Mucosa of rectum (tissue), 2 donors: ENCODE results near the gene MTNR1B.

Experiments used
- H3K27ac ChIP-seq, 2 donors: one replicate each; pipeline ENCODE4 v1.7.0; 2013; ENCODE audit warnings: inconsistent platforms in 2 of 2, low read depth in 2 of 2, low read length in 2 of 2
- H3K27me3 ChIP-seq, 2 donors: one replicate each; pipeline ENCODE4 v1.7.0; 2013; ENCODE audit warnings: low read length in 2 of 2; ENCODE audit not compliant: control insufficient read depth in 2 of 2, insufficient read depth in 2 of 2
- H3K36me3 ChIP-seq, 2 donors: one replicate each; pipeline ENCODE4 v1.7.0; 2013; ENCODE audit warnings: low read length in 2 of 2; ENCODE audit not compliant: control insufficient read depth in 2 of 2, insufficient read depth in 2 of 2
- H3K4me1 ChIP-seq, 2 donors: one replicate each; pipeline ENCODE4 v1.7.0; 2013; ENCODE audit warnings: low read length in 2 of 2, mild to moderate bottlenecking in 1 of 2; ENCODE audit not compliant: control insufficient read depth in 2 of 2, insufficient read depth in 2 of 2
- H3K4me3 ChIP-seq, 2 donors: one replicate each; pipeline ENCODE4 v1.7.0; 2013; ENCODE audit warnings: low read length in 2 of 2
- H3K9ac ChIP-seq, 2 donors: one replicate each; pipeline ENCODE4 v1.7.0; 2013; ENCODE audit warnings: low read length in 2 of 2, low read depth in 1 of 2, mild to moderate bottlenecking in 1 of 2
- H3K9me3 ChIP-seq, 2 donors: one replicate each; pipeline ENCODE4 v1.7.0; 2013; ENCODE audit warnings: low read length in 2 of 2; ENCODE audit not compliant: control insufficient read depth in 2 of 2
- donor health status: healthy.
- donor health status: Normal muscosa, but diverticular disease.

MTNR1B gene

DNA sequence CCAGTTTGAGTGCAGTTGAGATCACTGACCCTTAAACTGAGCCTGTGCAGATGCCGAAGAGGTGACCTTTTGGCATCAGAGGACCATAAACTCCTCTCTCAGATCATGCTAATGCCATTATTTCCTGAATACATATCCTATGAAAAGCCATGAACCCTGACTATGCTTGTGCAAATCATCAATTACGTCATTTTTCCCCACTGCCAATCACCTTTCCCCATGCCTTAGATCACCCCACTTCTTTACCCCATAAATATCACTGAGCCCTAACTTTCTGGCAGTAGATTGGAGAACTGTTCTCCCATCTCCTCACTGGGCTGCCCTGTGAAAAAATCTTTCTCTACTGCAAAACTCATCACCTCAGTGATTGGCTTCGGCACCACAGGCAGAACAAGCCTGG, 32.9 kb downstream of the MTNR1B start:
- Histone ChIP-seq H3K4me1 (no peaks in the 10 kb centered on the region), H3K9me3 (no peaks in the 10 kb centered on the region), H3K27me3 (no peaks in the 10 kb centered on the region), H3K27ac (no peak overlapping the region), H3K9ac (no peak overlapping the region), H3K36me3 (no peaks in the 10 kb centered on the region), H3K4me3 (no peak overlapping the region)

DNA sequence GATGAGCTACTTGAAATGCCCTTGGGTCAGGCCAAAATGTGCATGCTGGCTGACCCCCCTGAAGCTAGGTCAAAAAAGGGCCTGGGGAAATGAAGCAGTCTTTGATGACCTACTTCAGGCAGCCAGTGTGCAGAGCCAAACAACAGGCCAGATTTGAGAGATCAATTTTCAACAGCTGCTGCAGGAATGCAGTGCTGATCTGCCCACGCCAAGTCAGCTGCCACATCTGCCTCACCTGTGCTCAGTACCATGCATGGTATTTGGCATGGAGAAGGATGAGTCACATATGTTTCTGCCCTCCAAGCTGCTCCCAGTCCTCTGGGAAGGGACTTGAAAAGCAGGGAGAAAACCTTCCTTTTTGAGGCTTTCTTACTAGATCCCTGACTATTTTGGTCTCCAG, 35.8 kb downstream of the MTNR1B start:
- no peaks in the 10 kb centered on the region for H3K4me1 ChIP-seq
- H3K4me3 ChIP-seq, result no peak overlapping the region
- H3K27ac ChIP-seq, result no peak overlapping the region
- no peaks in the 10 kb centered on the region for H3K27me3 ChIP-seq
- no peaks in the 10 kb centered on the region for H3K9me3 ChIP-seq
- H3K9ac ChIP-seq, result no peak overlapping the region
- H3K36me3 ChIP-seq, result no peaks in the 10 kb centered on the region

DNA sequence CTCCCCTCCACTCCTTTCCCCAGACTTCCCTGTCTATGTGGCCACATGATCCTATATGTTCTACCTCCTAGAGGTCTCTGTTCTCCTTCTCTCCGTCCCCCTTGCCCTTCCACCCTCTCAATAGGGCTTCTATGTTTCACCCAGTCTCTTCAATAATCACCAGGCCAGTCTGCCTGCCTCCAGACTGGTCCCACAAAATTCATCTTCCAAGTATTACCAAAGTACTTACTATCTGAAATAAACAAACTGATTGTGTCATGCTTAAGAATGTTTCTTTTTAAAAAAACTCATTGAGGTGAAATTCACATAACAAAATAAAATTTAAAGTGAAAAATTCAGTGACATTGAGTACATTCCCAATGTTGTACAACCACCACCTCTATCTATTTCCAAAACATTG, 44.2 kb downstream of the MTNR1B start:
- no peaks in the 10 kb centered on the region for H3K4me1 ChIP-seq
- H3K9ac ChIP-seq, result no peak overlapping the region
- no peaks in the 10 kb centered on the region for H3K27me3 ChIP-seq
- no peak overlapping the region for H3K27ac ChIP-seq
- H3K9me3 ChIP-seq, result no peaks in the 10 kb centered on the region
- H3K4me3 ChIP-seq, result no peak overlapping the region
- no peaks in the 10 kb centered on the region for H3K36me3 ChIP-seq

DNA sequence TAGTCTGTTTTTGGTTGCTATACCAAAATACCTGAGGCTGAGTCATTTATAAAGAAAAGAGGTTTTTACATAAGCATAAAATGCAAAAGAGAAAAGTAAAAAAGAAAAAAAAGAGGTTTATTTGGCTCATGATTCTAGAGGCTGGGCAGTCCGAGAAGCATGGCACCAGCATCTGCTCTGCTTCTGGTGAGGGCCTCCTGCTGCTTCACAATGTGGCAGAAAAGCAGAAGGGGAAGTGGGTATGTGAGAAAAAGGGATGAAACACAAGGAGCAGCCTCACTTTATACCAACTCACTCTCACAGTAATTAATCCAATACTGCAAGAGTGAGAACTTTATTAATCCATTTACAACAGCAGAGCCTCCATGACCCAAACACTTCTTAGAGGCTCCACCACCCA, 47.1 kb downstream of the MTNR1B start:
- Histone ChIP-seq H3K36me3 (no peaks in the 10 kb centered on the region), H3K4me1 (no peaks in the 10 kb centered on the region), H3K4me3 (no peak overlapping the region), H3K9me3 (no peaks in the 10 kb centered on the region), H3K27ac (no peak overlapping the region), H3K9ac (no peak overlapping the region), H3K27me3 (no peaks in the 10 kb centered on the region)

DNA sequence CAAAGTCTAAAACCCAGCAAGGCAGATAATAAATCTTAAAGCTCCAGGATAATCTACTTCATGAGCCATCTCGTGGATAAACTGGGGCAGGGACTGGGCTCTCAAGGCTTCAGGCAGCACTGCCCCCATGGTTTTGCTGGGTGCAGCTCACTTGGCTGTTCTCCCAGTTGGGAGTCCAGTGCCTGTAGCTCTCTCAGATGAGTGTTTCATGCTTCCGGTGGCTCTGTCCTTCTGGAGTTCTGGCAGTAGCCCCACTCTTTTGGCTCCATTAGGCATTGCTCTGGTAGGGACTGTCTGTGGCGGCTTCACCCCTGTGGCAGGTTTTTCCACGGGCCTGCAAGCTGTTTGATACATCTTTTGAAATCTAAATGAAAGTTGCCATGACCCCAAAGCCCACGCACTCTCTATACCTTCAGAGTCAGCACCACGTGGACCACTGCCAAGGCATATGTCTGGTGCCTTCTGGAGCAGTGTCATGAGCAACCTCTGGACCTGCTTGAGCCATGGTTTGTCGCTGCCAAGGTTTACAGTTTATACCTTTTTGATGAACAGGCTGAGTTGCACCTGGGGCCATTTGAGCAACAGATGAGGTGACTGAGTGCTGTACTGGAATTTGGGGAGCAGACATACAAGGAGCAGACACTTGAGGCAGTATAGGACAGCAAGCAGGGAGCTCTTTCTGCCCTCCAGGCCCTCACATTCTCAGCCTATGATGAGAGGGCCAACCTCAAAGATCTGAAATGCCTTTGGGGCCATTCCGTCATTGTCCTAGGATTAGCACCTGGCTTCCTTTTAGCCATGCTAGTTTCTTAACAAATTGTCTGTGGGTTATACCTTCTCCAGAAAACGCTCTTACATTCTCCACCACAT, 48.6 kb downstream of the MTNR1B start:
- H3K4me1 ChIP-seq, result no peaks in the 10 kb centered on the region
- no peaks in the 10 kb centered on the region for H3K9me3 ChIP-seq
- no peak overlapping the region for H3K4me3 ChIP-seq

DNA sequence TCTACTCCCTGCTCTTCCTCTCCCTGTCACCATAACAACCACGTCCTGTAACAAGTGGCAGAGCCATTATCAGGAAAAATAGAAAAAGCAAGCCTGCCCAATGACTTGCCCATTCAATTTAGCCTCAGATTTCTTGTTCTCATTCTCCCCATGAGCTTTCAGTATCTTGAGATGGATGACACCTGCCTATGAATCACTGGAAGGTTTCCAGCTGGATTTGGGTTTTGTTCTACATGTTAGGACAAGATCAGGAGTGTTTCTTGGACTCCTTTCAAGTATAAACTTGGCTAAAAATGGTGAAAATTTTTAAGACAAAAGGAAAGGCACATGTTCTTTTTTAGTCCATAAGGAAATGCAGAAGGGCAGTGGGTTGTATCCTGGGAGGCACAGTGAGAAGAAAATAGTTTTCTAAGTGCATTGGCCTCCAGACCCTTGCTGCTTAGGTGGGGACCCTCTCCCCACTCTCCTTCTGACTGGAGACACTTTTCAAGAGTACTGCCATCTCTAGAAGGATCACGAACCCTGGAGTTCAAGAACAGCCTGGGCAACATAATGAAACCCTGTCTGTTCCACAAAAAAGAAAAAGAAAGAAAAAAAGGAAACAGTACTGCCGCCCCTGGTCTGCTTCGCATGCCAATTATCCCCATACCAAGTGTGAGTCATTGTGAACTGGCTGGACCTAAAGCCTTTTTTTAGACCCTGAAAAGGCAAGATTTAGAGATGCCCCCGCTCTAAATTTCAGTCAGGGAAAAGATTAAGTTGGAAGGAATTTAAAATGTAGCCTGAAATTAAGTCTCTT, 51.0 kb downstream of the MTNR1B start:
- Histone ChIP-seq H3K9ac (no peak overlapping the region), H3K9me3 (no peaks in the 10 kb centered on the region), H3K4me3 (no peak overlapping the region), H3K27me3 (no peaks in the 10 kb centered on the region), H3K27ac (no peak overlapping the region), H3K36me3 (no peaks in the 10 kb centered on the region), H3K4me1 (no peaks in the 10 kb centered on the region)

More for the DNA sequence above, 48.6 kb downstream of the MTNR1B start:
- no peak overlapping the region for H3K9ac ChIP-seq
- H3K27ac ChIP-seq, result no peak overlapping the region
- no peaks in the 10 kb centered on the region for H3K27me3 ChIP-seq
- no peaks in the 10 kb centered on the region for H3K36me3 ChIP-seq

DNA sequence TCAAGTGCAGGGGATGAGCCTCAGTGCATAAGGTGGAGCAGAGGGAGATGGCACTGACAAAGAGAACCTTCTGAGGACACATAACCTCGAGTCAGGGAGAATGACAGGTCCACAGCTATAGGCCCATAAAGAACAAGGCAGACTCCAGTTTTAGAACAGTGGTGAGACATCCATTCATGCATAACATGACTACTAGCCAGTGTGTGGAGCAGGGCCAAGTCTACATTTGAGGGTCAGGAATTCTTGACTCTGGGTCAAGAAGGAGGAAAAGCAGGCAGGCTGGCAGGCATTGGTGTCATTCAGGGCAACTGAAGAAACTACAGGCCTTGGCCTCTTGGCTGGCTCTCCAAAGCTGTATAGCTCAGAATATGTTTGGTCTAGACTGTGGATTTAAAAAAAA, 54.9 kb downstream of the MTNR1B start:
- Histone ChIP-seq H3K27ac (no peak overlapping the region), H3K9ac (no peak overlapping the region), H3K4me1 (no peaks in the 10 kb centered on the region)

DNA sequence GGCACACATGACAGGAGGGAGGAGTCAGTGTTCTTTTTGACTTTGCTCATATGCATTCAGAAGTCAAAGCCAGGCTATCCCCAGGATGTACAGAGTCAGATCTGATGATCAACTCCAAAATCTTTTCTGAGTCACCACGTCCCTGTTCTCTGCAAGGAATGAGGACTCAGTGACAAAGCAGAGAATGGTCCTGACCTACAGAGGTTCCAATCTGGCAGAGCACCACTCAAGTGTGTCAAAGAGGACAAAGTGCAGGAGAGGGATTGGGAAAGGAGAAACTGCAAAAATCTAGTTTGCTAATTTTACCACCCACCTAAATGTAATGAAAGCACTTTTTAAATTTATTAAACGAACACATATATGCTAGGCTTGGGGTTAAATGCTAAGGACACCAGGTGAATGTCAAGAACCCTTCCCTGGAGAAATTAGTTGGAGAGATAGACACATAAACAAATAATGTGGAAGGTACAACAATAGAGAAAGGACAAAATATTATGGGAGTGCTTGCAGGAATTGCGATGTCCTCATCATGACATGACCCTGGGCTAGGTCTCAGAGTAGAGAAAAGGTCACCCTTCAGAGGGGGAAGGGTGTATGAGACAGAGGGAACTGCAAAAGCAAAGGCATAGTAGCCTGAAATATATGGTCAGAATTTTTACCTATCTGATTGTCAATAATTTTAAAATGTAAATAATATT, 56.3 kb downstream of the MTNR1B start:
- H3K9me3 ChIP-seq, result no peaks in the 10 kb centered on the region
- H3K4me1 ChIP-seq, result no peaks in the 10 kb centered on the region
- H3K4me3 ChIP-seq, result no peak overlapping the region
- no peaks in the 10 kb centered on the region for H3K36me3 ChIP-seq
- H3K27me3 ChIP-seq, result no peaks in the 10 kb centered on the region
- no peak overlapping the region for H3K27ac ChIP-seq
- H3K9ac ChIP-seq, result no peak overlapping the region

More for the DNA sequence above, 54.9 kb downstream of the MTNR1B start:
- H3K27me3 ChIP-seq, result no peaks in the 10 kb centered on the region
- no peaks in the 10 kb centered on the region for H3K9me3 ChIP-seq
- H3K4me3 ChIP-seq, result no peak overlapping the region
- no peaks in the 10 kb centered on the region for H3K36me3 ChIP-seq

DNA sequence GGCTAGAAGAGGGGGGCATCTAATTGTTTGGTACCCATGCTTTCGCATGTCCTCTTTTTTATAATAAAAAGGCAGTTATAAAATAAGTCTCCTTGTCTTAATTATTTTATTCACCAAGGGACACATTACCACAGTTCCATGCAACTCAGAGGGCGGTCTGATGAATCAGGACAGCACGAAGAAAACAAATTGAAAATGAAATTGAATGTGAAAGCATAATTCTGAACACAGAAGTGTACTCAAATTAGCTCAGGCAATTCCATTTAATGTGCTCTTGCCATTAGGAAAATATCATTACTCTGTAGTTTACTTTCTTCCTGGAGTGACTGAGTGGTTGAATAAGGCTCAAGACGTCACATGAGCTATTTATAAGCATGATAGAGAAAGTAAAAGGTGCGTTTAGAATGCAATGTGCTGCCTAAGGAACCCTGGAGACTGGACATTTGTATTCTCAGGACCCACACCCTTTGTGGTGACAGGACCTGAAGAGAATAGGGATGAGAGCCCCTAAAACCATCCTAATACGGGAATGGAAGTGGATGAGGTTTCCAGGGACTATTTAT, 59.6 kb downstream of the MTNR1B start:
- Histone ChIP-seq H3K9ac (no peak overlapping the region), H3K4me1 (no peaks in the 10 kb centered on the region), H3K27ac (no peak overlapping the region), H3K27me3 (no peaks in the 10 kb centered on the region), H3K36me3 (no peaks in the 10 kb centered on the region), H3K4me3 (no peak overlapping the region), H3K9me3 (no peaks in the 10 kb centered on the region)

DNA sequence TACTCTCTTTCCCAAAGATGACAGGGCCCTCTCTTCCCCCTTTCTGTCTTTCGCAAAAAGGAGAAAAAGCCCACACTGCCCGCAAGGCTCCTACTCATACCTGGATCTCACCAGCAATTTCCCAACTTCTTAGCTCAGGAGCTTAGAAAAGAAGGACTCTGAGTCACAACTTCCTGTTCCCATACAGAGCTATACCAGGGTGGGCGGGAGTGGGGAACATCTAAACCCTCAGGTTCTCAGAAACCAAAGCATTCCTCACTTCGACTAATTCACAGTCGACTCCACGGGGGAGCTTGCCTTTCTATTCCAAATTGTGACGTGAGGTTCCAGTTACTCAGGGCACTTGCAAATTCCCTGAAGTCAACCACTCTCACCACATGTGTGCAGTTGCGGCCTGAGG, 61.9 kb downstream of the MTNR1B start:
- no peak overlapping the region for H3K4me3 ChIP-seq
- no peak overlapping the region for H3K27ac ChIP-seq
- H3K9me3 ChIP-seq, result no peaks in the 10 kb centered on the region
- no peaks in the 10 kb centered on the region for H3K36me3 ChIP-seq
- H3K4me1 ChIP-seq, result no peaks in the 10 kb centered on the region
- H3K27me3 ChIP-seq, result no peaks in the 10 kb centered on the region
- H3K9ac ChIP-seq, result no peak overlapping the region
